HCT116 (cell line): Measurements from ENCODE around the gene TDO2. TPM values are rescaled to one million over a fixed set of nuclear protein-coding genes. Genes with fewer than 3 reads are reported as not detected.

Experiments used
- ATAC-seq: fragments of 200-7000 bp; cut with Tn5 transposase; 2 replicates; pipeline ENCODE4 v1.9.1; 2020; ENCODE audit warnings: mild to moderate bottlenecking, moderate library complexity
- BruUV-seq: library from RNA; stranded (reverse); fragments of 400-500 nt; replicated peaks from 2 replicates; lab custom pipeline; 2021; lab: Mats Ljungman, UMichigan
- CTCF ChIA-PET: fragments of 300-600 bp; sonication (Branson Sonifier 250); formaldehyde crosslinking; loops from one replicate; lab custom pipeline; 2021; ENCODE audit warnings: antibody characterized with exemption; lab: Charles Lee
- POLR2A ChIA-PET: fragments of 300-600, 350-600 bp; sonication (Branson Sonifier 250); formaldehyde crosslinking; loops from one replicate; lab custom pipeline; 2021; ENCODE audit warnings: antibody characterized with exemption; lab: Charles Lee
- RAD21 ChIA-PET, 2 experiments: fragments of 300-600 bp; sonication (Branson Sonifier 250); formaldehyde crosslinking; loops; one replicate each; lab custom pipeline; 2023; ENCODE audit warnings: low total read pairs in 2 of 2; ENCODE audit not compliant: uncharacterized antibody in 2 of 2, unreplicated experiment in 2 of 2, low non-redundant PET in 1 of 2; lab: Charles Lee
- DNase-seq: peaks from one replicate; pipeline ENCODE4 v3.0.0-alpha.2; 2010; ENCODE audit warnings: low read depth, low spot score
- H2AFZ ChIP-seq: fragments of 200-600 bp; shearing (Covaris generic), sonication (generic); 2 replicates; pipeline ENCODE4 v1.6.1; 2017; ENCODE audit warnings: low read depth, mixed run types, mixed read lengths, antibody characterized with exemption, low read length; ENCODE audit not compliant: poor library complexity, severe bottlenecking
- H3K27ac ChIP-seq: 2 replicates; pipeline ENCODE4 v1.5.1; 2012; ENCODE audit warnings: low read depth, low read length
- H3K27me3 ChIP-seq: fragments of 200-600 bp; sonication (generic); 2 replicates; pipeline ENCODE4 v1.6.1; 2016; ENCODE audit warnings: mixed run types, low read length, mixed read lengths; ENCODE audit not compliant: insufficient read depth
- H3K36me3 ChIP-seq, 2 experiments: fragments of 200-500 bp in 1 of 2; fragments of 200-600 bp in 1 of 2; sonication (Bioruptor generic) in 1 of 2; sonication (generic) in 1 of 2; 2 replicates each; pipeline versions ENCODE4 v1.5.1 to v1.6.1; 2014 to 2016; ENCODE audit warnings: low read length in 2 of 2, inconsistent platforms in 1 of 2, mixed read lengths in 1 of 2, mixed run types in 1 of 2; ENCODE audit not compliant: insufficient read depth in 2 of 2, control insufficient read depth in 1 of 2
- H3K4me1 ChIP-seq, 2 experiments: fragments of 200-600 bp in 1 of 2; sonication (generic) in 1 of 2; 2 replicates each; pipeline versions ENCODE4 v1.5.1 to v1.6.1; 2012 to 2017; ENCODE audit warnings: low read length in 2 of 2, inconsistent platforms in 1 of 2, mild to moderate bottlenecking in 1 of 2, mixed read lengths in 1 of 2, mixed run types in 1 of 2, moderate library complexity in 1 of 2; ENCODE audit not compliant: insufficient read depth in 2 of 2, control insufficient read depth in 1 of 2
- H3K4me2 ChIP-seq: fragments of 200-600 bp; sonication (generic); 2 replicates; pipeline ENCODE4 v1.6.1; 2017; ENCODE audit warnings: mixed run types, low read length, mixed read lengths
- H3K4me3 ChIP-seq, 2 experiments: fragments of 200-600 bp in 1 of 2; sonication (generic) in 1 of 2; replicated peaks in 1 of 2; 2 replicates each; pipeline ENCODE4 v1.5.1; 2011 to 2016; ENCODE audit warnings: low read length in 2 of 2, control low read depth in 1 of 2, low read depth in 1 of 2, mild to moderate bottlenecking in 1 of 2, mixed read lengths in 1 of 2, mixed run types in 1 of 2
- H3K79me2 ChIP-seq: fragments of 200-600 bp; sonication (generic); 2 replicates; pipeline ENCODE4 v1.6.1; 2017; ENCODE audit warnings: mild to moderate bottlenecking, mixed run types, low read length, moderate library complexity, mixed read lengths; ENCODE audit not compliant: insufficient read depth
- H3K9ac ChIP-seq: fragments of 200-600 bp; sonication (generic); 2 replicates; pipeline ENCODE4 v1.6.1; 2016; ENCODE audit warnings: low read length, mixed read lengths
- H3K9me2 ChIP-seq: fragments of 200-600 bp; sonication (generic), shearing (Covaris generic); 2 replicates; pipeline ENCODE4 v1.6.1; 2017; ENCODE audit warnings: mixed run types, mild to moderate bottlenecking, moderate library complexity; ENCODE audit not compliant: insufficient read depth
- H3K9me3 ChIP-seq, 2 experiments: fragments of 200-500 bp in 1 of 2; fragments of 200-600 bp in 1 of 2; sonication (Bioruptor generic) in 1 of 2; sonication (generic) in 1 of 2; 2 replicates each; pipeline ENCODE4 v1.6.1; 2014 to 2017; ENCODE audit warnings: low read length in 2 of 2, mixed read lengths in 2 of 2, inconsistent platforms in 1 of 2, low read depth in 1 of 2, mild to moderate bottlenecking in 1 of 2, mixed run types in 1 of 2, moderate library complexity in 1 of 2; ENCODE audit not compliant: control insufficient read depth in 1 of 2, insufficient read depth in 1 of 2
- H4K20me1 ChIP-seq: fragments of 200-600 bp; sonication (generic), shearing (Covaris generic); 2 replicates; pipeline ENCODE4 v1.6.1; 2017; ENCODE audit warnings: mixed run types, mild to moderate bottlenecking, moderate library complexity; ENCODE audit not compliant: insufficient read depth
- CEBPB ChIP-seq: IDR thresholded peaks from 2 replicates; pipeline ENCODE4 v1.6.1; 2012; ENCODE audit warnings: low read depth
- EGR1 ChIP-seq: IDR thresholded peaks from 2 replicates; pipeline ENCODE4 v1.6.1; 2012; ENCODE audit warnings: low read depth
- ELF1 ChIP-seq: IDR thresholded peaks from 2 replicates; pipeline ENCODE4 v1.6.1; 2012; ENCODE audit warnings: low read depth, borderline replicate concordance
- EZH2 ChIP-seq: fragments of 200-600 bp; sonication (generic); IDR thresholded peaks from 2 replicates; pipeline ENCODE4 v1.6.1; 2017; ENCODE audit warnings: antibody characterized with exemption, mixed run types
- POLR2A ChIP-seq: IDR thresholded peaks from 2 replicates; pipeline ENCODE4 v1.7.0; 2011; ENCODE audit warnings: borderline replicate concordance; ENCODE audit not compliant: insufficient read depth, insufficient read length; ENCODE audit errors: extremely low read depth
- POLR2AphosphoS5 ChIP-seq: IDR thresholded peaks from 2 replicates; pipeline ENCODE4 v1.6.1; 2011; ENCODE audit warnings: mild to moderate bottlenecking, low read depth, low read length, moderate library complexity
- RAD21 ChIP-seq: IDR thresholded peaks from 2 replicates; pipeline ENCODE4 v1.6.1; 2012; ENCODE audit warnings: low read depth, mild to moderate bottlenecking
- SIN3A ChIP-seq: IDR thresholded peaks from 2 replicates; pipeline ENCODE4 v1.6.1; 2012; ENCODE audit warnings: low read depth
- SP1 ChIP-seq: IDR thresholded peaks from 2 replicates; pipeline ENCODE4 v1.6.1; 2012; ENCODE audit warnings: low read depth
- SRF ChIP-seq: IDR thresholded peaks from 2 replicates; pipeline ENCODE4 v1.6.1; 2012; ENCODE audit warnings: low read depth
- TCF7L2 ChIP-seq: IDR thresholded peaks from 2 replicates; pipeline ENCODE4 v1.7.0; 2011; ENCODE audit warnings: borderline replicate concordance, inconsistent platforms; ENCODE audit not compliant: insufficient read depth, insufficient read length; ENCODE audit errors: extremely low read depth
- YY1 ChIP-seq: IDR thresholded peaks from 2 replicates; pipeline ENCODE4 v1.6.1; 2011; ENCODE audit warnings: low read length, low read depth, moderate library complexity, mild to moderate bottlenecking; ENCODE audit not compliant: insufficient replicate concordance; ENCODE audit errors: extremely low read depth
- ZNF274 ChIP-seq: fragments of 200-500 bp; sonication (Bioruptor generic); IDR thresholded peaks from 2 replicates; pipeline ENCODE4 v1.6.1; 2014; ENCODE audit warnings: mild to moderate bottlenecking, low read depth, low read length, inconsistent platforms
- intact Hi-C: fragments of 100-400 bp; cut with micrococcal nuclease; formaldehyde crosslinking; loops from 2 replicates; pipeline ENCODE4 v1.10.0; 2022
- total RNA-seq: library from RNA; stranded (reverse); gene quantifications from one replicate; pipeline ENCODE4 v1.2.1, GENCODE V29; 2021; ENCODE audit not compliant: unreplicated experiment
- TF ChIP-seq, protein P1 (sequence below): IDR thresholded peaks from 2 replicates; pipeline ENCODE4 v1.6.1; 2012; ENCODE audit warnings: low read depth
- TF ChIP-seq, protein P2 (sequence below), 3 experiments: fragments of 200-600 bp in 1 of 3; sonication (generic) in 1 of 3; IDR thresholded peaks in 2 of 3; conservative IDR thresholded peaks in 1 of 3; 2 replicates each; pipeline ENCODE4 v1.5.1; 2012 to 2017; ENCODE audit warnings: low read depth in 2 of 3, low read length in 2 of 3, antibody characterized with exemption in 1 of 3, borderline replicate concordance in 1 of 3, control low read depth in 1 of 3, mild to moderate bottlenecking in 1 of 3, mixed read lengths in 1 of 3, mixed run types in 1 of 3, moderate library complexity in 1 of 3; ENCODE audit not compliant: insufficient read depth in 1 of 3
- TF ChIP-seq, protein P3 (sequence below): IDR thresholded peaks from 2 replicates; pipeline ENCODE4 v1.6.1; 2011; ENCODE audit warnings: mild to moderate bottlenecking, low read length, moderate library complexity; ENCODE audit not compliant: insufficient replicate concordance; ENCODE audit errors: extremely low read depth
- TF ChIP-seq, protein P4 (sequence below): IDR thresholded peaks from 2 replicates; pipeline ENCODE4 v1.6.1; 2012
- TF ChIP-seq, protein P5 (sequence below): IDR thresholded peaks from 2 replicates; pipeline ENCODE4 v1.6.1; 2012

Gene TDO2
- total RNA-seq, 1 experiment from 2014 or later, result 0.27 TPM

DNA sequence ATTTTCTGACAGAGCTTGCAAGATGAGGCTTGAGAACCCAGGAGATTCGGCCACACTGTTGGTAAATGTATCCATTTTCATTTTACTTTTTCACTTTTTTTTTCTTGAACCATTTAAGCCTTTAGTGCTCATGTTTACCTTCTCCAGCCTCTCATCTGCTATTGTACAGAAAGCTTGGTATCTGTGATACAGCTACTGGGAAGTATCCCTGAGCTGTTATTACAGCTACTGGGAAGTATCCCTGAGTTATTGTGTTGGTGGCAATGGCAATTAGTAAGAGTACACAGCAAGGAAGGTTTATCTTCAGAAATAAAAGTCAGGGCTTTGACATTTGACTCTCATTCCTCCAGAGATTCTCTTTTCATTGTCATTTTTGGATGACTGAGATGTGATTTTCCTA is 38.3 kb downstream of the TDO2 start:
- Histone ChIP-seq H3K27ac (no peak overlapping the region), H4K20me1 (no peaks in the 10 kb centered on the region), H3K4me1 (no peaks in the 10 kb centered on the region), H3K4me2 (no peak overlapping the region), H3K9me3 (no peaks in the 10 kb centered on the region), H3K4me3 (no peak overlapping the region), H3K79me2 (no peaks in the 10 kb centered on the region), H2AFZ (no peak overlapping the region), H3K27me3 (no peaks in the 10 kb centered on the region), H3K9me2 (no peaks in the 10 kb centered on the region), H3K9ac (no peak overlapping the region), H3K36me3 (no peaks in the 10 kb centered on the region)
- DNase-seq, result no peak
- CTCF ChIA-PET, result no interaction called here
- POLR2A ChIA-PET, result no interaction called here
- no TSS peak for BruUV-seq
- RAD21 ChIA-PET, result no interaction called here
- no peak for TF ChIP-seq SRF
- no peak for TF ChIP-seq EZH2
- no peak for TF ChIP-seq RAD21
- no peak for TF ChIP-seq EGR1
- no peak for TF ChIP-seq CEBPB
- no peak for TF ChIP-seq POLR2AphosphoS5
- TF ChIP-seq, protein P1, sequence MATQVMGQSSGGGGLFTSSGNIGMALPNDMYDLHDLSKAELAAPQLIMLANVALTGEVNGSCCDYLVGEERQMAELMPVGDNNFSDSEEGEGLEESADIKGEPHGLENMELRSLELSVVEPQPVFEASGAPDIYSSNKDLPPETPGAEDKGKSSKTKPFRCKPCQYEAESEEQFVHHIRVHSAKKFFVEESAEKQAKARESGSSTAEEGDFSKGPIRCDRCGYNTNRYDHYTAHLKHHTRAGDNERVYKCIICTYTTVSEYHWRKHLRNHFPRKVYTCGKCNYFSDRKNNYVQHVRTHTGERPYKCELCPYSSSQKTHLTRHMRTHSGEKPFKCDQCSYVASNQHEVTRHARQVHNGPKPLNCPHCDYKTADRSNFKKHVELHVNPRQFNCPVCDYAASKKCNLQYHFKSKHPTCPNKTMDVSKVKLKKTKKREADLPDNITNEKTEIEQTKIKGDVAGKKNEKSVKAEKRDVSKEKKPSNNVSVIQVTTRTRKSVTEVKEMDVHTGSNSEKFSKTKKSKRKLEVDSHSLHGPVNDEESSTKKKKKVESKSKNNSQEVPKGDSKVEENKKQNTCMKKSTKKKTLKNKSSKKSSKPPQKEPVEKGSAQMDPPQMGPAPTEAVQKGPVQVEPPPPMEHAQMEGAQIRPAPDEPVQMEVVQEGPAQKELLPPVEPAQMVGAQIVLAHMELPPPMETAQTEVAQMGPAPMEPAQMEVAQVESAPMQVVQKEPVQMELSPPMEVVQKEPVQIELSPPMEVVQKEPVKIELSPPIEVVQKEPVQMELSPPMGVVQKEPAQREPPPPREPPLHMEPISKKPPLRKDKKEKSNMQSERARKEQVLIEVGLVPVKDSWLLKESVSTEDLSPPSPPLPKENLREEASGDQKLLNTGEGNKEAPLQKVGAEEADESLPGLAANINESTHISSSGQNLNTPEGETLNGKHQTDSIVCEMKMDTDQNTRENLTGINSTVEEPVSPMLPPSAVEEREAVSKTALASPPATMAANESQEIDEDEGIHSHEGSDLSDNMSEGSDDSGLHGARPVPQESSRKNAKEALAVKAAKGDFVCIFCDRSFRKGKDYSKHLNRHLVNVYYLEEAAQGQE, result no peak
- TF ChIP-seq, protein P2, sequence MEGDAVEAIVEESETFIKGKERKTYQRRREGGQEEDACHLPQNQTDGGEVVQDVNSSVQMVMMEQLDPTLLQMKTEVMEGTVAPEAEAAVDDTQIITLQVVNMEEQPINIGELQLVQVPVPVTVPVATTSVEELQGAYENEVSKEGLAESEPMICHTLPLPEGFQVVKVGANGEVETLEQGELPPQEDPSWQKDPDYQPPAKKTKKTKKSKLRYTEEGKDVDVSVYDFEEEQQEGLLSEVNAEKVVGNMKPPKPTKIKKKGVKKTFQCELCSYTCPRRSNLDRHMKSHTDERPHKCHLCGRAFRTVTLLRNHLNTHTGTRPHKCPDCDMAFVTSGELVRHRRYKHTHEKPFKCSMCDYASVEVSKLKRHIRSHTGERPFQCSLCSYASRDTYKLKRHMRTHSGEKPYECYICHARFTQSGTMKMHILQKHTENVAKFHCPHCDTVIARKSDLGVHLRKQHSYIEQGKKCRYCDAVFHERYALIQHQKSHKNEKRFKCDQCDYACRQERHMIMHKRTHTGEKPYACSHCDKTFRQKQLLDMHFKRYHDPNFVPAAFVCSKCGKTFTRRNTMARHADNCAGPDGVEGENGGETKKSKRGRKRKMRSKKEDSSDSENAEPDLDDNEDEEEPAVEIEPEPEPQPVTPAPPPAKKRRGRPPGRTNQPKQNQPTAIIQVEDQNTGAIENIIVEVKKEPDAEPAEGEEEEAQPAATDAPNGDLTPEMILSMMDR (IDR thresholded peaks at IDR 0.05 in 2 of 3, conservative IDR thresholded peaks at IDR 0.05 in 1 of 3; ENCODE audit: borderline replicate concordance in 1 of 3, insufficient read depth in 1 of 3, low read depth in 2 of 3, low read length in 2 of 3), result no peak
- no peak for TF ChIP-seq ELF1
- TF ChIP-seq YY1, result no peak
- TF ChIP-seq, protein P3, sequence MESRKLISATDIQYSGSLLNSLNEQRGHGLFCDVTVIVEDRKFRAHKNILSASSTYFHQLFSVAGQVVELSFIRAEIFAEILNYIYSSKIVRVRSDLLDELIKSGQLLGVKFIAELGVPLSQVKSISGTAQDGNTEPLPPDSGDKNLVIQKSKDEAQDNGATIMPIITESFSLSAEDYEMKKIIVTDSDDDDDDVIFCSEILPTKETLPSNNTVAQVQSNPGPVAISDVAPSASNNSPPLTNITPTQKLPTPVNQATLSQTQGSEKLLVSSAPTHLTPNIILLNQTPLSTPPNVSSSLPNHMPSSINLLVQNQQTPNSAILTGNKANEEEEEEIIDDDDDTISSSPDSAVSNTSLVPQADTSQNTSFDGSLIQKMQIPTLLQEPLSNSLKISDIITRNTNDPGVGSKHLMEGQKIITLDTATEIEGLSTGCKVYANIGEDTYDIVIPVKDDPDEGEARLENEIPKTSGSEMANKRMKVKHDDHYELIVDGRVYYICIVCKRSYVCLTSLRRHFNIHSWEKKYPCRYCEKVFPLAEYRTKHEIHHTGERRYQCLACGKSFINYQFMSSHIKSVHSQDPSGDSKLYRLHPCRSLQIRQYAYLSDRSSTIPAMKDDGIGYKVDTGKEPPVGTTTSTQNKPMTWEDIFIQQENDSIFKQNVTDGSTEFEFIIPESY, result no peak
- no peak for TF ChIP-seq POLR2A
- no peak for TF ChIP-seq SIN3A
- no peak for TF ChIP-seq ZNF274
- TF ChIP-seq, protein P4, sequence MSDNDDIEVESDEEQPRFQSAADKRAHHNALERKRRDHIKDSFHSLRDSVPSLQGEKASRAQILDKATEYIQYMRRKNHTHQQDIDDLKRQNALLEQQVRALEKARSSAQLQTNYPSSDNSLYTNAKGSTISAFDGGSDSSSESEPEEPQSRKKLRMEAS, result no peak
- TF ChIP-seq, protein P5, sequence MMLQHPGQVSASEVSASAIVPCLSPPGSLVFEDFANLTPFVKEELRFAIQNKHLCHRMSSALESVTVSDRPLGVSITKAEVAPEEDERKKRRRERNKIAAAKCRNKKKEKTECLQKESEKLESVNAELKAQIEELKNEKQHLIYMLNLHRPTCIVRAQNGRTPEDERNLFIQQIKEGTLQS, result no peak
- no peak for TF ChIP-seq TCF7L2
- no peak for TF ChIP-seq SP1
- no peak for ATAC-seq
- intact Hi-C loops, result no loop called here
